ENCODE data around the gene BEND3. TPM values are rescaled to one million over a fixed set of nuclear protein-coding genes. Genes with fewer than 3 reads are reported as not detected.

BEND3 gene
- total RNA-seq, 1 donor from 2014 or later, result 4.4 TPM

GRCh38 chr6:107101686-107102413 is 13.5 kb downstream of the BEND3 start:
- Histone ChIP-seq H3K36me3 (ENCODE audit: insufficient read depth, low read length) (no peaks in the 10 kb centered on the region), H3K4me1 (ENCODE audit: insufficient read depth, low read length) (no peaks in the 10 kb centered on the region), H3K4me3 (ENCODE audit: insufficient read depth, low read depth, low read length) (no peak overlapping the region), H4K20me1 (ENCODE audit: insufficient read depth, low read length) (no peaks in the 10 kb centered on the region), H3K4me2 (ENCODE audit: low read length) (no peak overlapping the region), H3K9me3 (ENCODE audit: insufficient read depth, low read depth, low read length) (no peaks in the 10 kb centered on the region), H3K27ac (ENCODE audit: low read depth, low read length) (no peak overlapping the region), H2AFZ (ENCODE audit: low read depth, low read length) (no peak overlapping the region), H3K79me2 (ENCODE audit: insufficient read depth, low read length) (peaks cover 6% of the 10 kb centered on the region), H3K9ac (ENCODE audit: low read length) (no peak overlapping the region), H3K27me3 (ENCODE audit: insufficient read depth, low read length) (no peaks in the 10 kb centered on the region)
- Mint-ChIP-seq H3K4me3 (ENCODE audit: unreplicated experiment) (no peak overlapping the region), H3K27ac (ENCODE audit: unreplicated experiment) (no peak overlapping the region), H3K27me3 (ENCODE audit: low read depth, unreplicated experiment) (no peaks in the 10 kb centered on the region), H3K4me1 (ENCODE audit: low read depth, unreplicated experiment) (peaks cover 9% of the 10 kb centered on the region), H3K36me3 (ENCODE audit: low read depth, unreplicated experiment) (peaks cover 5% of the 10 kb centered on the region), H3K9me3 (ENCODE audit: unreplicated experiment) (no peaks in the 10 kb centered on the region)
- DNase-seq (ENCODE audit: low read depth) (no peak), FAIRE-seq (no peak)
- TF ChIP-seq CTCF (IDR thresholded peaks at IDR 0.05; ENCODE audit: insufficient read depth, low read depth, low read length), result no peak
- TF ChIP-seq EZH2 (IDR thresholded peaks at IDR 0.05; ENCODE audit: insufficient read depth, low read length), result no peak

GRCh38 chr6:107101211-107101610 is 14.1 kb downstream of the BEND3 start:
- Histone ChIP-seq H3K9me3 (ENCODE audit: insufficient read depth, low read depth, low read length) (no peaks in the 10 kb centered on the region), H3K4me3 (ENCODE audit: insufficient read depth, low read depth, low read length) (no peak overlapping the region), H3K9ac (ENCODE audit: low read length) (no peak overlapping the region), H3K79me2 (ENCODE audit: insufficient read depth, low read length) (peaks cover 6% of the 10 kb centered on the region), H4K20me1 (ENCODE audit: insufficient read depth, low read length) (no peaks in the 10 kb centered on the region), H3K4me1 (ENCODE audit: insufficient read depth, low read length) (no peaks in the 10 kb centered on the region), H3K27ac (ENCODE audit: low read depth, low read length) (no peak overlapping the region), H3K27me3 (ENCODE audit: insufficient read depth, low read length) (no peaks in the 10 kb centered on the region), H2AFZ (ENCODE audit: low read depth, low read length) (no peak overlapping the region), H3K4me2 (ENCODE audit: low read length) (no peak overlapping the region), H3K36me3 (ENCODE audit: insufficient read depth, low read length) (no peaks in the 10 kb centered on the region)
- H3K27ac Mint-ChIP-seq (ENCODE audit: unreplicated experiment), result no peak overlapping the region
- no peaks in the 10 kb centered on the region for H3K27me3 Mint-ChIP-seq (ENCODE audit: low read depth, unreplicated experiment)
- DNase-seq (ENCODE audit: low read depth), result no peak
- no peak overlapping the region for H3K4me3 Mint-ChIP-seq (ENCODE audit: unreplicated experiment)
- TF ChIP-seq EZH2 (IDR thresholded peaks at IDR 0.05; ENCODE audit: insufficient read depth, low read length), result no peak
- no peak for TF ChIP-seq CTCF (IDR thresholded peaks at IDR 0.05; ENCODE audit: insufficient read depth, low read depth, low read length)
- H3K4me1 Mint-ChIP-seq (ENCODE audit: low read depth, unreplicated experiment), result peaks cover 9% of the 10 kb centered on the region
- no peaks in the 10 kb centered on the region for H3K9me3 Mint-ChIP-seq (ENCODE audit: unreplicated experiment)
- peaks cover 5% of the 10 kb centered on the region for H3K36me3 Mint-ChIP-seq (ENCODE audit: low read depth, unreplicated experiment)
- FAIRE-seq, result no peak
